SU-DHL-6 (cell line): ENCODE data around the gene CENPU.
"Not testable (repeated sequence)": the region's sequence is repeated elsewhere in the genome, so short reads cannot be mapped to it uniquely, and the experiment has no call there.

Source experiments
- CTCF ChIP-seq: fragments of 200-600 bp; sonication (generic); IDR thresholded peaks from one replicate; pipeline ENCODE4 v1.5.1; 2017; ENCODE audit warnings: antibody characterized with exemption, mild to moderate bottlenecking, low read length, moderate library complexity; ENCODE audit not compliant: insufficient read depth, poor library complexity, severe bottlenecking
- EZH2phosphoT487 ChIP-seq: fragments of 200-600 bp; sonication (generic), shearing (Covaris generic); conservative IDR thresholded peaks from 2 replicates; pipeline ENCODE4 v1.6.1; 2018; ENCODE audit warnings: mild to moderate bottlenecking, antibody characterized with exemption, low read length, moderate library complexity, mixed read lengths

GRCh38 chr4:184779160-184779559 lies 45.3 kb upstream of the CENPU start:
- TF ChIP-seq CTCF, EZH2phosphoT487: not testable (repeated sequence)
